Right kidney (tissue), 1 donor: ENCODE measurements around the gene FOLR3.
"Not testable (repeated sequence)": the region's sequence is repeated elsewhere in the genome, so short reads cannot be mapped to it uniquely, and the experiment has no call there.

Experiments
- DNase-seq: peaks from one replicate; pipeline ENCODE4 v3.0.0-alpha.2; 2016

The FOLR3 gene

DNA sequence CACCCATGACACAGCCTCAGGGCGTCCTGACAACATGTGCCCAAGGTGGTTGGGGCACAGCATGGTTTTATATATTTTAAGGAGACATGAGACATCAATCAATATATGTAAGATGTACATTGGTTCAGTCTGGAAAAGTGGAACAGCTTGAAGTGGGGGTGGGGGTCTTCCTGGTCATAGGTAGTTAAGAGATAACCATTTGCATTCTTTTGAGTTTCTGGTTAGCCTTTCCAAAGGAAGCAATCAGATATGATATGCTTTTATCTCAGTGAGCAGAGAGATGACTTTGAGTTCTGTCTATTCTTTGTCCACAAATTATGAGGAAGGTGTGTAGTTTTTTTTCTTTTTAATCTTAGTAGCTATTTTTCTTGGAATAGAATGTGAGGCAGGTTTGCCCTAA is 12.9 kb upstream of the FOLR3 start:
- DNase-seq, result no peak

- DNase-seq, result no peak
These were observed 12.3 kb upstream of the FOLR3 start for GRCh38 chr11:72123117-72123653.

GRCh38 chr11:72124046-72124445 is 11.5 kb upstream of the FOLR3 start:
- DNase-seq, result no peak

DNA sequence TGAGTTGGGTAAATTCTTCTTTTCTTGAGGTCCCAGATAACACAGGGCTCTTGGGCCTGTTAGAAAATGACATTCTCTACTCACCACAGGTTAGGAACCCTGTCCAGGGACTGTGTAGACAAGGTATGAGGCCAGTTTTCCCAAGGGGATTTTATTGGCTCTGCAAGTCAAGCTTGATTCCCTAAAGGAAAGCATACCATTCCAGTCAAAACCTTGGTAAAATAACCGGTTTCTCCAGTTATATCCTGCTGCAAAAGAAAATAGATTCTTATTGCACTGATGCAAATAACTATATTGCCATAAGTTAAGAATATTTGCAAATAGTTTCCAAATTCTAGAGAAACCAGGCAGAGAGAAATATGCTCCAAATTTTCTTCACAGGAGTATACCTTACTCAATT is 9.6 kb upstream of the FOLR3 start:
- DNase-seq, result no peak

- DNase-seq, result no peak
These were observed 7.6 kb upstream of the FOLR3 start for GRCh38 chr11:72127923-72128322.

- DNase-seq, result no peak
These were observed 6.1 kb upstream of the FOLR3 start for GRCh38 chr11:72129381-72129780.

DNA sequence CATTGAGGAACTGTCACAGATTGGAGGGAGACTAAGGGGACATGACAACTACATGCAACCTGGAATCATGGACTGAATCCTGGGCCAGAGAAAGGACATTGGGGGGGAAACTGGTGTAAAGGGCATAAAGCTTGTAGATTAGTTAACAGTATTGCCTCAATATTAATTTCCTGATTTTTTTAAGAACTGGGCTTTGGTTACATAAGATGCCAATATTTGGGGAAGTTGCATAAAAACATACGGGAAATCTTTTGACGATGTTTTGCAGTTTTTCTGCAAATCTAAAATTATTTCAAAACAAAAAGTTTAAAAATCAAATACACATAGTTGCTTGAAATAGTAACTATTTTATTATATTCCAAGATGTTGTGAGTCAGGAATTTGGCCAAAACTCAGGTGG is 2.9 kb upstream of the FOLR3 start:
- DNase-seq, result no peak

GRCh38 chr11:72135891-72136683 is 562 bp downstream of the FOLR3 start:
- no peak for DNase-seq

GRCh38 chr11:72136684-72137262 is 1.2 kb downstream of the FOLR3 start:
- no peak for DNase-seq

- DNase-seq, result no peak
These were observed 3.4 kb downstream of the FOLR3 start for GRCh38 chr11:72138821-72139390.

- no peak for DNase-seq
These were observed 4.0 kb downstream of the FOLR3 start for GRCh38 chr11:72139500-72139899.

DNA sequence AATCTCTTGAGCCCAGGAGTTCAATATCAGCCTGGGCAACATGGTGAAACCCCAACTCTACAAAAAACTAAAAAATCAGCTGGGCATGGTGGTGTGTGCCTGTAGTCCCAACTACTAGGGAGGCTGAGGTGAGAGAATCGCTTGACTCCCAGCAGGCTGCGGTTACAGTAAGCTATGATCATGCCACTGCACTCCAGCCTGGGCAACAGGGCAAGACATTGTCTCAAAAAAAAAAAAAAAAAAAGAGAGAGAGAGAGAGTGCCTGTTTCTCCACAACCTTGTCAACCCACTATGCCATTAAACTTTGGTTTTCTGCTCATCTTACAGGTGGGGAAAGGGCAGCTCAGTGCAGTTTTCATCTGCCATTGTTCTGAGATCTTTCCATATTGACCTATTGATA is 5.1 kb downstream of the FOLR3 start:
- no peak for DNase-seq

GRCh38 chr11:72141066-72141465 is 5.5 kb downstream of the FOLR3 start:
- no peak for DNase-seq

- DNase-seq, result not testable (repeated sequence)
These were observed 6.6 kb downstream of the FOLR3 start for GRCh38 chr11:72142086-72142485.

- not testable (repeated sequence) for DNase-seq
These were observed 7.0 kb downstream of the FOLR3 start for GRCh38 chr11:72142543-72142942.

- no peak for DNase-seq
These were observed 9.5 kb downstream of the FOLR3 start for GRCh38 chr11:72144807-72145565.

GRCh38 chr11:72146625-72147024 is 11.1 kb downstream of the FOLR3 start:
- no peak for DNase-seq

DNA sequence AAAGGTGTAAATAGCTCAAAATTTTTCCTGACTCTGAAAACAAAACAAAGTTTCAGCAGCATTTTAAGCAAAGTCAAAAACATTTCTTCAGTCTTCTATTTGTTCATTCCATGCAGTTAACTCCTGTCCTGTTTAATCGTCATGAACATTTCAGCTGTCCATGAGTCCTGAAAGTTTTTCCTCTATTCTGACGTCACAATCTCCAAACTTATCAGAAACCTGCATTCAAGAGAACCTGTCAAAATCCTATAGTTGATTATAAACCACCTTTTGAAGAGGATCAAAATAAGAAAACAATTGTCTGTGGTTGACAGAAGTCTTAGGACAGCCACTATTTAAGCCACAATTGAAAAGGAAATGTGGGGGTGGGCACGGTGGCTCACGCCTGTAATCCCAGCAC is 15.4 kb downstream of the FOLR3 start:
- no peak for DNase-seq

DNA sequence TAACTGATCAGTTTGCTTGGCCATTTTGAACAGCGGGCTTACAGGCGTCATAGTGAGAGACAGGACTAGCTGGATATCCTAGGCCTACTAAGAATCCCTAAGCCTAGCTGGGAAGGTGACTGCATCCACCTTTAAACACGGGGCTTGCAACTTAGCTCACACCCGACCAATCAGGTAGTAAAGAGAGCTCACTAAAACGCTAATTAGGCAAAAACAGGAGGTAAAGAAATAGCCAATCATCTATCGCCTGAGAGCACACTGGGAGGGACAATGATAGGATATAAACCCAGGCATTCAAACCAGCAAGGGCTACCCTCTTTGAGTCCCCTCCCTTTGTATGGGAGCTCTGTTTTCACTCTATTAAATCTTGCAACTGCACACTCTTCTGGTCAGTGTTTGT is 18.3 kb downstream of the FOLR3 start:
- not testable (repeated sequence) for DNase-seq

DNA sequence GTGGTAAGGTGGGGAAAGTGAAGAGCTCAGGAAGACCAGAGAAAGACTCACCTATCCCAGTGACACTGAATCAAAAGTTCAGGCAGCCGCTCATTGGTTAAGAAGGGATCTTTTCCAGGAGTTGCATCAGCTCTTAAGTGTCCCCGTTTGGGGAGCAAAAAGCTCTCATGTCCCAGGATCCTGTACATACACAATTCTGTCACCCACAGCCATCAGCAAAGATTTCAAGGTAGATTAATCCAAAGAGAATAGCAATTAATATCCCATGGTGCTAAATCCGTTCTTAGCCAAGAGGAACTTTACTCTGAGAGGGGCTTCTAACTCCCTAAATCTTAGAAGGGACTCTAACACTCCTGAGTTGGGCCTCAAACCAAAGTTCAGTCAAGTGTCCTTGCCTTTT is 19.3 kb downstream of the FOLR3 start:
- DNase-seq, result no peak

GRCh38 chr11:72155751-72156150 is 20.2 kb downstream of the FOLR3 start:
- no peak for DNase-seq

- no peak for DNase-seq
These were observed 21.6 kb downstream of the FOLR3 start for GRCh38 chr11:72157131-72157530.

DNA sequence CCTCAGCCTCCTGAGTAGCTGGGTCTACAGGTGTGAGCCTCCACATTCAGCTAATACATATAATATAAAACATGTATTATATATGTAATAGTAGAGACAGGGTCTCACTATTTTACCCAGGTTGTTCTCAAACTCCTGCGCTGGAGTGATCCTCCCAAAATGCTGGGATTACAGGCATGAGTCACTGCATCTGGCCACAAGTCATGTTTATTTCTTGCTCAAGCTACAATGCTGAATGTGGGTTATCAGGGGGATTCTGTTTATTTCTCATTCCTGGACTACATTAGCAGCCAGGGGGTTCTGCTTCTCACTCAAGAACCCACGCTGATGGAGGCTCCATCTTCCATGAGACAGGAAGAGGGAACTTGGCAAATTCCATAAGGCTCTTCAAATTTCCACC is 24.8 kb downstream of the FOLR3 start:
- DNase-seq, result no peak
